HG02870 (cell line): ENCODE results near the gene SLC25A48.
"Not testable (repeated sequence)": the region's sequence is repeated elsewhere in the genome, so short reads cannot be mapped to it uniquely, and the experiment has no call there.

Experiments used
- ATAC-seq: cut with Tn5 transposase; IDR thresholded peaks from one replicate; pipeline ENCODE4 v1.9.1; 2021; ENCODE audit warnings: mild to moderate bottlenecking, moderate library complexity; ENCODE audit not compliant: unreplicated experiment

SLC25A48 gene

GRCh38 chr5:135851915-135852845, 17.7 kb downstream of the SLC25A48 start:
- no peak for ATAC-seq

GRCh38 chr5:135857630-135858311, 23.3 kb downstream of the SLC25A48 start:
- no peak for ATAC-seq

GRCh38 chr5:135859186-135859585, 24.7 kb downstream of the SLC25A48 start:
- not testable (repeated sequence) for ATAC-seq

- no peak for ATAC-seq
Measured at GRCh38 chr5:135859641-135860040, 25.2 kb downstream of the SLC25A48 start.

GRCh38 chr5:135861641-135862040, 27.2 kb downstream of the SLC25A48 start:
- ATAC-seq = no peak

- no peak for ATAC-seq
Measured at GRCh38 chr5:135862086-135862485, 27.6 kb downstream of the SLC25A48 start.

- no peak for ATAC-seq
Measured at GRCh38 chr5:135862744-135863143, 28.3 kb downstream of the SLC25A48 start.

GRCh38 chr5:135864503-135865435, 30.3 kb downstream of the SLC25A48 start:
- ATAC-seq = no peak

GRCh38 chr5:135866016-135866415, 31.6 kb downstream of the SLC25A48 start:
- ATAC-seq = no peak

- ATAC-seq = no peak
Measured at GRCh38 chr5:135867599-135867998, 33.1 kb downstream of the SLC25A48 start.

- ATAC-seq = no peak
Measured at GRCh38 chr5:135868681-135869080, 34.2 kb downstream of the SLC25A48 start.

- ATAC-seq = no peak
Measured at GRCh38 chr5:135869276-135869675, 34.8 kb downstream of the SLC25A48 start.

- no peak for ATAC-seq
Measured at GRCh38 chr5:135869935-135870334, 35.5 kb downstream of the SLC25A48 start.

- no peak for ATAC-seq
Measured at GRCh38 chr5:135871268-135871915, 36.9 kb downstream of the SLC25A48 start.

GRCh38 chr5:135873831-135874230, 39.4 kb downstream of the SLC25A48 start:
- ATAC-seq = no peak

GRCh38 chr5:135874461-135874860, 40.0 kb downstream of the SLC25A48 start:
- ATAC-seq = no peak

GRCh38 chr5:135875567-135875966, 41.1 kb downstream of the SLC25A48 start:
- ATAC-seq = no peak

- no peak for ATAC-seq
Measured at GRCh38 chr5:135876146-135876545, 41.7 kb downstream of the SLC25A48 start.

GRCh38 chr5:135877570-135878155, 43.2 kb downstream of the SLC25A48 start:
- no peak for ATAC-seq

GRCh38 chr5:135878156-135878620, 43.7 kb downstream of the SLC25A48 start:
- ATAC-seq = no peak
